CMK (cell line): ENCODE data around the gene KCNIP4.
"Not testable (repeated sequence)": the region's sequence is repeated elsewhere in the genome, so short reads cannot be mapped to it uniquely, and the experiment has no call there.

Experiments
- DNase-seq: peaks from one replicate; pipeline ENCODE4 v3.0.0-alpha.2; 2010; ENCODE audit warnings: low read depth

The KCNIP4 gene

DNA sequence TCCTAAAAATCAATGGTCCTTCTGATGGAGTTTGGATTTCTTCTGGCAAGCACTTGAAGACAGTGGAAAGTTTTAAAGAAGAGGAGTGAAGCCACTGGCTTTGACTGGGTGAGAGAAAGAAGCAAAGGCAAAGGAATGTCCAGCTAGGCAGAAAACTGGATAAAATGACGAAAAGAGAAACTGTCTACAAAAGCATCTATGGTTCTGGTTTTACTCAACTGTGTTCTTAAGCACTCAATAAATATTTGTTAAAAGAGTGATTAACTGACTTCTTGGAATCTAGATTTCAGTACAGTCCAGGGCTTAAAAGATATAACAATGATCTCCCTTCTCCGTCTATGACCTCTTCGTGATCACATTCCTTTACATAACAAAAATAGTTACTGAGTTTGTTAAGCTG, 1195.9 kb downstream of the KCNIP4 start:
- DNase-seq: no peak

DNA sequence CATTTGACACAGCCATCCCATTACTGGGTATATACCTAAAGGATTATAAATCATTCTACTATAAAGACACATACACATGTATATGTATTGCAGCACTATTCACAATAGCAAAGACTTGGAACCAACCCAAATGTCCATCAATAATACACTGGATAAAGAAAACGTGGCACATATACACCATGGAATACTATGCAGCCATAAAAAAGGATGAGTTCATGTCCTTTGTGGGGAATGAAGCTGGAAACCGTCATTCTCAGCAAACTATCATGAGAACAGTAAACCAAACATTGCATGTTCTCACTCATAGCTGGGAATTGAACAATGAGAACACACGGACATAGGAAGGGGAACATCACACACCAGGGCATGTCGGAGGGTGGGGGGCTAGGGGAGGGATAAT, 1202.6 kb downstream of the KCNIP4 start:
- DNase-seq: not testable (repeated sequence)

DNA sequence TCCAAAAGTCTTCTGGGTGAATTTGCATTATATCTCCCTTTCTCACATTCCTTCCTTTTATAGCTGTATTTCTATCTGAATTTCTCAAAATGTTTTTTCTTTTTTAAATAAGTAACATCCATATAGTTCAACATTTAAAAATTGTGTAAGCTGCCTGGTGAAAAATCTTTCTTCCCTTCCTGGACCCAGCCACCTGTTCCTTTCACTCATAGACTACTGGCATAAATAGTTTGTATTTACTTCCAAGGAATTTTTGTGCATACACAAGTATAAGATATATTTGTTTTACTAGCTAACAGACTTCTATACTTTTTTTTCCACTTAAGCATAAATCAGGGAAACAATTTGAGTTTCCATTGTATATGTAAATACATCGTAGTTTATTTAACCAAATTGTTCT, 1212.6 kb downstream of the KCNIP4 start:
- DNase-seq: no peak

DNA sequence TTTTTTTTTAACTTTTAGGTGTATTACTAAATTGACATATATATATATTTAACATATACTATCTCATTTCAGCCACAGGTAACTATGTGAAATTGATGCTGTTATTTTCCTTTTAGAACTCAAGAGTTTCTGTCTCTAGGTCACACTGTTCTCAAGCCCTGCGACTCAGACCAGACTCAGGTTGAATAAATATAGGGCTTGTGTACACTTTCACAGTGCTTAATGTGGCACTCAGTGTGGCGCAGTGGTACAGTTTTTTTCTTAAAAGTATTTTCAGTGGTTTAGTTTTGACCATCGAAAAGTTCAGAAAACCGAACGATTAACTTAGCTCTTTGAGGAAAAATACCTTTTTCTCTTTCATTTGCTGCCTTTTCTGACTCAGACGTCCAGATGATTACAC, 1223.7 kb downstream of the KCNIP4 start:
- DNase-seq: no peak

DNA sequence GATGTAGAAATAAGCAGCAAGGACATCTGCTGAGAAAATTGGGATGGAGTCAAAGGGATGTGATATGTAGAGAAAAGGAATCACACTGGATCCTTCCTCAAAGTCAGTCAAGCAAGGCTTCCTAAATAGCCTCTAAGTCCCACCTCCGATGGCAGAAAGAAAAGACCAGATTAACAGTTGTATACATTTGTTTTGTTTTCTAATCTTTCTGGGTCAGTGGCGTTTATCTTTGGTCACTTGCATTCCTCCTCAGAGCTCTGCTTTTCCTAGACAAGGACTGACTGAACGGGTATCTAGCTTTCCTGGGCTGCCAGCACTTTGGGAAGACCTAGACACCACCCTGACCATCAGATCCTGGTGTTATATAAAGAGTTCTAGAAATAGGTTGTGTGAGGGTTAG, 1225.1 kb downstream of the KCNIP4 start:
- DNase-seq: no peak

DNA sequence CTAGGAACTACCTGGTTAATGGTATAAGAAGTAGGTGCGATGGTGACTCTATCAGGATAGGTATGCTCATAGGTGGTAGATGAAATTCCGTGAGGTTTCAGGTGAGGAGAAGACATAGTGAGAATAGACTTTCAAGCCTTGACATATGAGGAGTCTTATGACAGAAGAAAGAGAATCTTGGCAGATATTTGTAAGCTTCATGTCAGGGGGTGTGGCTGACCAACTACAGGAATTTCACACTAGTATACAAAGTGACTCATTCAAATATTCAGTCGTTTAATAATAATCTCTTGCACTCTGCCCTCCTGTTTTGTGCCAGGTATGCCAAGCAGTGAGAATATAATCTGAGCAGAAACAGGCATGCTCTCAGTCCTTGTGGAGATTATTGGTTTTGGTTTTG, 1225.6 kb downstream of the KCNIP4 start:
- DNase-seq: no peak

DNA sequence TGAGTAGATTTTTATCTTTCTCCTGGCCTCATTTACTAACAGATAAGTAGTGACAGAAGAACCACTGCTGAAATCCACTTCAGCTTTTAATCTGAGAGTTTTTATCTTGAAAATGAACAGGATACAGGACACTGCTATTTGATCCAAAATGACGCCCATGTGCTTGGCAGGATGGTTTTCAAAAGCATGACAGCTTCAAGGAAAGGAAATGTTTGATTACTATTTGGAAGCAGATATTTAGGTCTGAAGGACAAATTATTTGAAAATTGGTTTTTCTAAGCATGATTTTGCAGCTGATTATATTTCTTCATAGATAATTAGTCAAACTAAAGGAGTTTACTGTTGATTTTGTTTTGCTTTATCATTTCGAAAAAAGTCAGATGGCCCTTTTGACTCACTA, 1237.2 kb downstream of the KCNIP4 start:
- DNase-seq: no peak

DNA sequence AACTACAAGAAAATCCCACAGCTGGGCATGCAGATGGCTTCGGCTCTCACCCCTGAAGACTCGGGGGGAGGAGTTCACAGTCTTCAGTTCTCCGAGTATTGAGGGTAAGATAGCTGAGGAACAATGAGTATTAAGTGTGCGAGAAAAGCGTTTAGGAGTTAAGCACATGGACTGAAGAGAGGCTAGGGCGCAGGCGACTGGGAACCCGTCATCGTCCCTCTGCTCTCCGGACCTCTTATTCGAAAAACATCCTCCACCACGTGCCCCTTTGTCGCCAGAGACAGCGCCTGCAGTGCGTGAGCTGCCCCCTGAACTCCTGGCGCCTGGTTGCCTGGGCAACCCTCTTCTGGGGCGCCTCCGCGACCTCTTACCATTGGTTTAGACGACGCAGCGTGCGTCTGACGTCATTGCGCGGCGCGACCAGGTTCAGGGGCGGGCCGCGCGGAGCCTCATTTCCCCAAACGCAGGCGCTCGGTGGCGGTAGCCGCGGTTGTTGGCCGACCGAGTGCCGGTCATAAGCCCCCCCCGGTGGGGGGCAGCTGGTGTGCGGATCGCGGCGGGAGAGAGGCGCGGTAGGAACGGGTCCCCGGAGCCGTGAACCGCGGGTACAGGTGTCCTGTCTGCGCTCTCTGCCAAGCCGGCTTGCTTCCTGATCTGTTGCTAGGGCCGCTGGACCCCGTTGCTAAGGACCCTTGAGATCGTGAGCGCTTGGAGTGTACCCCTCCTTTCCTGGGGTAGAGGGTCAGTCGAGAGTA, 1248.4 kb downstream of the KCNIP4 start, which contains the start of gene PACRGL:
Gene PACRGL, plus strand, starts transcription at position 452 of the 755 bp plus-strand sequence. CDS start 4,024 bp downstream, outside the sequence.
- peak; percentile 78 for DNase-seq

DNA sequence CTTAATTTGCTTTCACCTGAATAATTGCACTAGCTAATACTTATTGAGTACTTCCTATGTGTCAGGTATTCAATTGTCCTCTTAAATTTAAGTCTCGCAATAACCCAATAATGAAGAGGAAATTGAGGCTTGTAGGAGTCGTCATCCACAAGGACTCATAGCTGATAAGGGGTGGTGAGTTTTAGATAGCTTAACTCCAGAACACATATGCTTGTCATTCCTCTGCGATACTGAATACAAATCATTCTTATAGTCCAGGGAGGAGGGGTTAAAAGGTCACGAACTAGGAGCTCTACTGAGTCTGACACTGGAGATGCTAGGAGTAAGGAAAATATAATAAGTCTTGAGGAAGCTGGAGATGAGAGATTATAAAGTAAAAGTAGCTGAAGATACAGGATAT, 1249.8 kb downstream of the KCNIP4 start:
- peak; percentile 29 for DNase-seq

DNA sequence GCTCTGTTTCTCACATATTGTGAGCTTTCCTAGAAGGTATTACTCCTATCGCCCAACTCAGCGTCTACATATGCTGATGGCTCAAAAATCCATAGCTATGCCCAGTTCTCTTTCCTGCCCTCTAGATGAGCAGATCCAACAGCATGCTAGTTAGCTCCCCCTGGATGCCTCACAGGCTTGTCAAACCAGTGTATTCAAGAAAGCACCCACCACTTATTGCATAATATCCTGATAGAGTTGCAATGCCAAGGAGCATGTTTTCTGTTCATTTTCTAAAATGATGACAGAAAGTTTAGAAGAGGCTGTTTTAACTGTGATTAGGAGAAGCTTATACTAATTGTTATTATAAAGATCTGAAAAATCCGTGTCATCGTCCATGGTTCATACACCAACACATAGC, 1250.2 kb downstream of the KCNIP4 start:
- peak; percentile 7 for DNase-seq

DNA sequence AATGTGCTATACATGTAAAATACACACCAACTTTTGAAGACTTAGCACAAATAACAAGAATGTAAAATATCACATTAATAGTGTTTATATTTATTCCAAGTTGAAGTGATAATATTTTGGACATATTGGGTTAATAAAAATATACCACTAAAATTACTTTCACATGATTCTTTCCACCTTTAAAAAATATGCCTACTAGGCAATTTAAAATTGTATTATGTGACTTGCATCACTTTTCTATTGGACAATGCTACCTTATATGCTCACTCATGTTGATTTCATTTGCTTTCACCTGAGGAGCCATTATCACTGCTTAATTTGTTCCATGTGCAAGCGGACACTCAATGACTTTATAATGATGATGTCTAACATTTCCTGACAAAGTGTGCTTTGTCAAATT, 1251.8 kb downstream of the KCNIP4 start:
- no peak for DNase-seq

DNA sequence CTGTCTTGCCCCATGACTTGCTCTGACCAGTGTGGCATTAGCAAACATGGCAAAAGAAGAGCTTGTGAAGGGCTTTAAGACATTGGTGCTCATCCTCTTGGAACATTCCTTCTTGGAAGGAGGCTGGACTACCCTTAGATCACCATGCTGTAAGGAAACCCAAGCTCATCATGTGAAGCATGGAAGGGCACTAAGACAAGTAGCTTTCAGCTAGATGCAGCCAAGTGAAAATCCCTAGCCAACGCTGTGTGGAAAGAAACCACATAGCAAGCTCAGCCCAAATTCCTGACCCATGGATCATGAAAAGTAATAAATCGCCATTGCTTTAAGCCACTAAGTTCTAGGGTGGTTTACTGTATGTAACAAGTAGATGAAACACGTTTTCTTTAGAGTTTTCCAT, 1260.7 kb downstream of the KCNIP4 start:
- DNase-seq: no peak

DNA sequence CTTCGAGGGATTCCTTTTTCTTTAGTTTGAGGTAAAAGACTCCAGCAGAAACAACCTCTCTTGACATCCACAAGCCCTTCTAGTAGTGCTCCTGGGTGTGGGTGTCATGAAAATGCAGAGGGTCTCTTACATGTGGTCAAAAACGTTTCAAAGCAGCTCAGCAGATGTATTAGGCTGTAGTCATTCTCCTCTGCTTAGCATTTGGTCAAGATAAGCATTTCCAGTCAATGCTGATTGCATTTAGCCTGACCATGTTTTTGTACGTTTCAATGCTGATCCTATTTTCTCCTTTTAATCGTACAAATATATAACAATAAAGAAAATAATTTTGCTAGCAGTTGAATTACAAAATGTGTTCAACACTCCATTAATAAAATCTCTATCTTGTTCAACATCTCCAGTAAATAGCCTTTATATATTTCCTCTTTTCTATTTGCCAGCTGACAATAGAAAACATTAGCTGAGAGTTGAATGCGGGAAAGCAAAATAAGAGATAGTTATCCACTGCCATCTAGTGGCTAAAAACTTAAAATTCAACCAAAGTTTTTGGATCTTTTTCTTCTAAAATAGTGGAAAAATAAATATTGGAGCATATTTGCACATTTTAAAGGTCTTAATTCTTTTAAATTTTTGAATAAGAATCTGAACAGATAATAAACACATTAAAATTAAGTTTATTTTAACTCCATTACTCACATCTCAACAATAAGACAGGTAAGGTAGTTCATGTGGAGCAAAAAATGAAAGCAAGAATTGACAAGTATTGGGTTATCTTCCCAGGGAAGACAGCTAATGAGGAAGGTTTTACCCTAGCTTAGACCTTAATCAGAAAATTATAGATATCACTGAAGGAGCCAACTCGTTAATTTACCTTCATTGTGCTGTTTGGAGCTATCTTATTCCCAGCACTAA, 1263.5 kb downstream of the KCNIP4 start:
- no peak for DNase-seq

DNA sequence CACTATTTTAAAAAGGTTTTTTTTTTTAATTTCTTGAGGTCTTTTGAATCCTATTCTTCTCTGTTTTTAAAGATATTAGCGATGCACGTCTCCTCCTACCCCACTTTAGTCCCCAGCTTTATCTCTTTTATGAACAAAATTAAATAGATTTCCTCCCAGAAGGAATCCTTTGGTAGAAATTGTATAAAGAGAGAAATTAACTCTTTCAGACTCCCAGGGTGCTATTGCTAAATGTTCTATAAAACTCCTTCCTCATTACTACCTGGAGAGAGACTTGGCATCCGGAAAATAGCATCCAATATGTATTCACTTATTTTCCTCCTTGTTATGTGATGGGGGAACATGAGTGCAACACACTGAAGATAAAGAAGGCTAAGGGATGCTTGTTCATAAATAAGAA, 1264.8 kb downstream of the KCNIP4 start:
- no peak for DNase-seq

DNA sequence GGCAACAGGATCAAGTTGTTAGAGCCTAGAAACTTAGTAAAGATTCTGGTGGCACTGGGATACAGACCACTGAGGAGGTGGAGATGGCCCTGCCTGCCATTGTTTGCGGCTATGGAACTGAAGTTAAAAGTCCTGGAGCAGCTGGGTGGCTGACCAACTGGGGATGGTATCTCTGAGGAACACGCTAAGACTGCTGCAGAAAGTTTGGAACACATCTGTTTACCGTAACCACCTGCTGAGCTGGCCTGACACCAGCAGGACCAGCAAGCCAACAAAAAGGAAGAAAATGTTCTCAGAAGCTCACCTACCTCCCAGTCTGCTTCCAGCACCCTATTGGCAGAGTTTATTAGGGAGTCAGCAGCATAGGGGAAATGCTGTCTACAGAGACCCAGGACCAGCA, 1265.7 kb downstream of the KCNIP4 start:
- DNase-seq: no peak

DNA sequence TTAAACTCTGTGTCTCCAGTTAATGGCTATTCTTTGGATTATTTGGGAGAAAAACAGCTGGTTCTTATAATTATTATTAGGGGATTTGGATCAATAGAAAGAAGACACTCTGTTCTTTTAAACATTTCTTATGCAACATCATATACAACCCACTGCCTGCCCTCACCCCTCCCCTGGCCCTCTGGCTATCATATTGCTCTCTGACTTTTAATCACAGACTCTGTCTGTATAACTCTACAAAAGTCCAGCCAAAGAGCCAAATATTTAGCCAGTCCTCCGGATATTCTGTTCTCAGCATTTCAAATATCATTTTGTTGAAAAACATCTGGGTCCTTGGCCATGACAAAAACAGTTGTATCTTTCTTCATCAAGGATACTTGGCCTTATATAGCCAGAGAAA, 1267.3 kb downstream of the KCNIP4 start:
- DNase-seq: no peak

DNA sequence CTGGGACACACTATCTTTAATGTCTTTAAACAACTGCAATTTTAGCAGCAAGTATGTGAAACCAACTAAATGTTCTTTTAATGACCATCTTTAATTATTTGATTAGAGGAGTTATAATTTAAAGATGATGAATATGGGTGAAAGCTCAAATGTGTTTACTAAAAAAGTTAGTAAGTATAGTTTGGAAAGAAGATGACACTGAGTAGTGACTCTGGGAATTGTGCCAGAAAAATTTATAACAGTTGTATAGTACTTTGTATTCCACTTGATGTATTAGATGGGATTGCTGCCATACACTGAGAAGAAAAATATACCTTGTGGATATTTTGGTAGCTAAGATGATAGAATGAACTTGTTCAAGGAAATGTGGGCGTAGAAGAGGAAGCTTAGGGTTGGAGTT, 1267.8 kb downstream of the KCNIP4 start:
- DNase-seq: no peak

DNA sequence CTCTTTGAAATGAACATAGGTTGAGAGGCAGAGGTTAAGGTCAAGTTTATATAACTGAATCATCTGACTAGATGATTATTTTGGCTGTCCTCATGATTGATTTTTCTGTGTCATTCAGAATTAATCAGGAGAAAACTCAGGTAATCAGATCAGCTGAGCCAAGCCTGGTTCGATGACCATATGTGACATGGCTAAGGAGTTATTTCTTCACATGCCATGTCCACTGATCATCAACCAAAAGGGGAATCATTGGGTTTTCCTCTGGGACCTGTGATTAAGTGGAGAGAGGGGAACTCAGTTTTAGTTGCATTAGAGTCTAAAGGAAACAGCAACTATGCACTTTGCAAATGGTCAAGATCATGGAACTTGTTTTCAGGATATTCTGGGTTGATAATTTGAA, 1268.6 kb downstream of the KCNIP4 start:
- no peak for DNase-seq
